ENCODE results near the gene PPP2R5C. TPM values are rescaled to one million over a fixed set of nuclear protein-coding genes. Genes with fewer than 3 reads are reported as not detected.

PPP2R5C gene
- total RNA-seq, 2 donors from 2014 or later, result 516 to 530 TPM

DNA sequence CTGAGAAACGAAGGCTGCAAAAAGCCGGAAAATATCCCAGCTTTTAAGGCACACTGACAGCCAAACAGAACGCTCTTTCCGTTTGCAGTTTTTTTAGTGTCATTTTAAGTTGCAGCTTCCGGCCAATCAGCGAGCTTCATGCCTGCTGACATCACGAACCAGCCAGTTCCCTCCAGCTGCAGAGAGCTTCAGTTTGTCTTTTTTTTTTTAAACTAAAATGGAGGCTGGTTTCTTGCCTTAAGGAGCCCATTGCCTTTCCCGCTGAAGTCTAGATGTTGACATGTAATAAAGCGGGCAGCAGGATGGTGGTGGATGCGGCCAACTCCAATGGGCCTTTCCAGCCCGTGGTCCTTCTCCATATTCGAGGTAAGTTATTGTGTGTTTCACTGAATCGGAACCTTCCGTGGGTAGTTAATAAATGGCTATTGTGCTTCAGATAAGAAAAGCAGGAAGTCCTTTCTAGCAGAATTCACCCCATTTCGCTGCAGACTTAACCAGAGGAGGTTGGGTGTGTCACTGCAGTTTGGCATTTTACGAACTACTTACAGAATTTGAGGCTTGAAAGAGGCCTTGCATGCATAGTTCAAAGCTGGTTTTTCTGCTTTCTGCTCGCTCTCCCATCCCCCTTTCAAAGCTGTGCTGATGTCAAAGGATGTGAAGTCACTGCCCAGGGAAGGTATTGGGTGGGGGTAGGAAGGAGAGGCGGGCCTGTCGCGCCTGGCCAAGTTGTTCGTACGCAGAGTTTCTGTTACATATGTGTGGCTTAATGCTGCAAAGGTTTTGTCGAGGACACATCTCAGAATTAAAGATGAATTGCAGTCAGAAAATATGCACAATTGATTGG lies 48.4 kb downstream of the PPP2R5C start:
- peak overlapping the region; percentile 98 for H3K27ac Mint-ChIP-seq

DNA sequence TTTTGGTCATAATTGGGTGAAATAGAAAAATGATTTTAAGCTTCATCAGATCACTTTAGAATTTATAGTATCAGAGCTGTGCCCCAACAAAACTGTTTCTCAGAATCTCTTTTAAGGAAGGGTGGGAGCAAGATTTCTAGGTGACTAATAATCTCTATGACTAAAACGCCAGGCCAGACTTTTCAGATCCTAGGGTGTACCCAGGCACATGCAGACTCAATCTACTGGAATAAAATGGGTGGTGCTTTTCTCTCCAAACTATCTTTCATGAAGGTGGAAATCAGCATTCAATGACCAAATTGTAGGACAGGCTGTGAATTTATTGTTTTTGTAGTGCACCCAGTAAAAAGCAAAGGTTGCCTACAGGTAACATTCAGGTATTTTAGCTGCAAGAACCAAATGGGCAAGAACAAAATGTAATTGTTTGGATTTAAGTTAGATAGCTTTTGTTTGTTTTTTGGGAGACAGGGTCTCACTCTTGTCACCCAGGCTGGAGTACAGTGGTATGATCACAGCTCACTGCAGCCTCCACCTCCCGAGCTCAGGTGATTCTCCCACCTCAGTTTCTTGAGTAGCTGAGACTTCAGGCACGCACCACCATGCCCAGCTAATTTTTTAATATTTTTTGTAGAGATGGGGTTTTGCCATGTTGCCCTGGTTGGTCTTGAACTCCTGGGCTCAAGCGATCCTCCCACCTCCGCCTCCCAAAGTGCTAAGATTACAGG lies 49.5 kb downstream of the PPP2R5C start:
- peak overlapping the region; percentile 98 for H3K27ac Mint-ChIP-seq
- H3K27me3 Mint-ChIP-seq, result no peaks in the 10 kb centered on the region
- H3K36me3 Mint-ChIP-seq (ENCODE audit: low read depth), result peaks cover 5% of the 10 kb centered on the region
- H3K9me3 ChIP-seq (ENCODE audit: control insufficient read depth, low read length, poor library complexity, severe bottlenecking), result no peaks in the 10 kb centered on the region
- ATAC-seq (no peak), DNase-seq (no peak)
- H3K4me3 Mint-ChIP-seq, result peak overlapping the region; percentile 93
- H3K4me1 Mint-ChIP-seq, result peaks cover 54% of the 10 kb centered on the region

More for the DNA sequence above, 48.4 kb downstream of the PPP2R5C start:
- H3K9me3 ChIP-seq (ENCODE audit: control insufficient read depth, low read length, poor library complexity, severe bottlenecking), result no peaks in the 10 kb centered on the region
- Mint-ChIP-seq H3K4me3 (peak overlapping the region; percentile 93), H3K4me1 (peaks cover 43% of the 10 kb centered on the region), H3K27me3 (no peaks in the 10 kb centered on the region), H3K36me3 (ENCODE audit: low read depth) (peaks cover 7% of the 10 kb centered on the region)
- ATAC-seq, result peak; percentile 86
- peak; percentile 60 to 76 (median 71) for DNase-seq

DNA sequence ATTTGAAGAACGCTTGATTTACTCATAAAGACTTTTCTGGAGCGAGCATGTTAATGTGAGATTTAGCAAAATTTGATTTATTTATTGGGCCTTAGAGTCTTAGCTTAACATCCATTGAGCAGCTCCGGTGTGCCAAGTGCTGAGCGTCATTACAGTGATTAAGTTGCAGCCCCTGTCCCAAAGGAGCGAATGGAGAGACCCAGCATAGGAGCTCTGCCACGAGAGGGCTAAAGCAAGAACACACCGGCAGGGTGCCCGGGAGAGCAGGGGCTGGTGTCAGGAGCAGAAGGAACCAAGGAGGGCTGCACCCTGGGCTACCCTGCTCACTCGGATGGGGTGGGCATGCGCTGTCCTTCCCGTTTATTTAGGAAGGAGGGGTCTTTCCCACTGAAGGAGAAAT lies 50.6 kb downstream of the PPP2R5C start:
- H3K27ac Mint-ChIP-seq, result peak overlapping the region; percentile 98
- ATAC-seq, result no peak
- H3K27me3 Mint-ChIP-seq, result no peaks in the 10 kb centered on the region
- no peaks in the 10 kb centered on the region for H3K9me3 ChIP-seq (ENCODE audit: control insufficient read depth, low read length, poor library complexity, severe bottlenecking)
- H3K4me3 Mint-ChIP-seq, result peak overlapping the region; percentile 93
- H3K36me3 Mint-ChIP-seq (ENCODE audit: low read depth), result peaks cover 8% of the 10 kb centered on the region
- DNase-seq, result no peak
- H3K4me1 Mint-ChIP-seq, result peaks cover 60% of the 10 kb centered on the region

DNA sequence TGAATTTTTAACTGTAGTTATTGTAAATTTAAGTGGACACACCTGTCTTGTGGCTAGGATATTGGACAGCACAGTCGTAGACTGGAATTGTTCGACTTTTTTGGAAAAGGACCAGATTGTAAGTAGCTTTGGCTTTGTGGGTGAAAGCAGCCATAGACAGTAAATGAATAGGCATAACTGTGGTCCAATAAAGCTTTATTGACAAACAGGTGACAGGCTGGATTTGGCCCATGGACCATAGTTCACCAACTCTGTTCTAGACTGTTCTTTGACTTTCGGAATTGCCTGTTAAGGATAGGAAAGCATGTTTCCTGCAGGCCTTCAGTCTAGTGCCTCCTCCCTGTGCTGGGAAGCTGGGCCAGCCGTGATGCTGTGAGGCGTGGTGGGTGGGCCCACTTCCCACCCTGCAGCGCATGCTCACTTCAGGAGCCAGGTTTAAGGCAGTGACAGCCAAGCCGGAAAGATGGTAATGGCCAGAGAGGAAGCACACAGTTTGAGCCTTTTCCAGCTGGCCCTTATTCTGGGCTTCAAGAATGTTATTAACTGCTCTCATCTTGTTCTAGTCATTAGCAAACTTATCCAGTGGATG lies 51.8 kb downstream of the PPP2R5C start:
- peak overlapping the region; percentile 93 for H3K4me3 Mint-ChIP-seq
- DNase-seq (no peak), ATAC-seq (no peak)
- no peaks in the 10 kb centered on the region for H3K9me3 ChIP-seq (ENCODE audit: control insufficient read depth, low read length, poor library complexity, severe bottlenecking)
- peaks cover 67% of the 10 kb centered on the region for H3K4me1 Mint-ChIP-seq
- H3K27ac Mint-ChIP-seq, result peak overlapping the region; percentile 98
- no peaks in the 10 kb centered on the region for H3K27me3 Mint-ChIP-seq
- H3K36me3 Mint-ChIP-seq (ENCODE audit: low read depth), result peaks cover 11% of the 10 kb centered on the region

DNA sequence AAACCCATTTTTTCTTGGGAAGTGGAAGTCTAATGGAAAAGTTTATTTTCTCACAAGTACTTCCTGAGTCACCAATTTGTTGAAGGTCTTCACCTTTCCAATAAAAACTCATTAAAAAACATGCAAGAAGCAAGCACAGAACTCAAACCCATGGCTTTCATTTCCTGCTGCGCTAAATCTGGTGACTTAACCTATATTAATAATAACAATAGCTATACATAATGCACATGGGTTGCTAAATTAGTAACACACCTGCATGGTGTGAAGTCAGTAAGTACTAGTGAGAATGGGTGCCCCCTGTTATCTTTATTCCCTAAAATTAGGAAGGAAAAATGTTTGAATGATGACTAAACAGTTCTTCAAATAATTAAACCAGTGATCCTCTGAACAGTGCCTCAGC lies 52.3 kb downstream of the PPP2R5C start:
- peaks cover 67% of the 10 kb centered on the region for H3K4me1 Mint-ChIP-seq
- peak overlapping the region; percentile 93 for H3K4me3 Mint-ChIP-seq
- H3K9me3 ChIP-seq (ENCODE audit: control insufficient read depth, low read length, poor library complexity, severe bottlenecking), result no peaks in the 10 kb centered on the region
- no peak for ATAC-seq
- DNase-seq, result no peak
- peaks cover 11% of the 10 kb centered on the region for H3K36me3 Mint-ChIP-seq (ENCODE audit: low read depth)
- H3K27me3 Mint-ChIP-seq, result no peaks in the 10 kb centered on the region
- peak overlapping the region; percentile 98 for H3K27ac Mint-ChIP-seq

DNA sequence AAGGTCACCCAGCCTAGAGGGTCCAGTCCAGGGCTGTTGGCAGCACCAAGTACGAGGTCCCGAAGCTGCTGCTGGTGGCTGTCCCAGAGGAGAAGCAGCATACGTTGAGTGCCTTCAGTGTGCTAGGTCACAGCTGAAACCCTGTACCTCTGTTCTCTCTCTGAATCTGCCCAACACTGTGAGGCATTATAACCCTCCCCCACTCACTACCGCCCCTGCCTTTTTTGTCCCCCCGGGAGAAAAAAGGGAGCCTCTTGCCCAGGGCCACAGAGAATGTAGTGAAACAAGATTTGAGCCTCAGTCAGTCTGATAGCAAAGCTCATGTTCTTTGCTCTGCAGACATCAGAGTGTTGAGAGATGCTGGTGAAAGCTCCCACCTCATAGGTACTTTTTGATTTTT lies 53.4 kb downstream of the PPP2R5C start:
- H3K9me3 ChIP-seq (ENCODE audit: control insufficient read depth, low read length, poor library complexity, severe bottlenecking), result no peaks in the 10 kb centered on the region
- Mint-ChIP-seq H3K27ac (peak overlapping the region; percentile 98), H3K4me1 (peaks cover 67% of the 10 kb centered on the region), H3K36me3 (ENCODE audit: low read depth) (peaks cover 11% of the 10 kb centered on the region), H3K4me3 (peak overlapping the region; percentile 93), H3K27me3 (no peaks in the 10 kb centered on the region)
- ATAC-seq (no peak), DNase-seq (no peak)

DNA sequence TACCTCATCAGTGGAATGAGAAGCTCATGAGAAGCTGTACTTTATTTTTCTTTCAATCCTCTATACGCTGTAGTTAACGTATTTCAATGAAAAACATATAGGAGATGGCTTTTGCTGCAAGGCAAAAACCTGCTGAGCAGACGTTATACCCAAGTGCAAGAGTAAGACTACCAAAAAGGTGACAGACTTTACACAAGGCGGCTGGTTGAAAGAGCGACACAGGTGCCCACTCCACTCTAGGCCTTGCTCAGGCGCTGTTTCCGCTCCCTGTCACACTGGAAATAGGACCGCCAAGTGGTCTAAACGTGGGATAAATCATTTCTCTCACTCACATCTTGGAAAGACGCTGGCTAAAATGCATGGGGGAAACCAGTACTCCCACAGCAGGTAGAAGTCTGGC lies 54.5 kb downstream of the PPP2R5C start:
- peaks cover 65% of the 10 kb centered on the region for H3K4me1 Mint-ChIP-seq
- ATAC-seq (no peak), DNase-seq (no peak)
- H3K9me3 ChIP-seq (ENCODE audit: control insufficient read depth, low read length, poor library complexity, severe bottlenecking), result no peaks in the 10 kb centered on the region
- H3K27me3 Mint-ChIP-seq, result no peaks in the 10 kb centered on the region
- peaks cover 8% of the 10 kb centered on the region for H3K36me3 Mint-ChIP-seq (ENCODE audit: low read depth)
- peak overlapping the region; percentile 93 for H3K4me3 Mint-ChIP-seq
- H3K27ac Mint-ChIP-seq, result peak overlapping the region; percentile 98

DNA sequence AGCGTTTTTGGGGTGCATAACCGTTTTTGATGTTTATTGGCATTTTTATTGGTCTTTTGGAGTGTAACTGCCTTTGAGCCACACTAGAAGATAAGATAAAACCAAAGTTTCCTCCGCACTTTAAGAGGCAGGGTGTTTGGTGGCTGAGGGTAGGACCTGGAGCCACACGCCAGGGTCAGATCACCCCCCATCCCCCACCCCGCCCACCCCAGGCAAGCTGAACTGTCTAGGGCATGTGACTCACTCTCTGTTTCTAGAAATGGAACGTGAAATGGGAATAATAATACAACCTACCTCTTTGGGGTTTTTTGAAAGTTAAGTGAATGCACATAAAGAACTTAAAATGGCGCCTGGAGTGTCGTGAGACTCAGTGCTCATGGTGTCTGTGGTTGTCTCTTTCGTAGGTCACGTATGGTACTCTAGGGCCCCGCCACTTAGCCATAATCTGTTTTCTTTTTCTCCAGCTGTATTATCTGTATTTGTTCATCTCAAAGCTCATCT lies 56.0 kb downstream of the PPP2R5C start:
- DNase-seq (no peak), ATAC-seq (peak; percentile 37)
- H3K9me3 ChIP-seq (ENCODE audit: control insufficient read depth, low read length, poor library complexity, severe bottlenecking), result no peaks in the 10 kb centered on the region
- Mint-ChIP-seq H3K4me3 (peak overlapping the region; percentile 83), H3K4me1 (peaks cover 66% of the 10 kb centered on the region), H3K36me3 (ENCODE audit: low read depth) (peaks cover 8% of the 10 kb centered on the region), H3K27me3 (no peaks in the 10 kb centered on the region), H3K27ac (peak overlapping the region; percentile 98)

DNA sequence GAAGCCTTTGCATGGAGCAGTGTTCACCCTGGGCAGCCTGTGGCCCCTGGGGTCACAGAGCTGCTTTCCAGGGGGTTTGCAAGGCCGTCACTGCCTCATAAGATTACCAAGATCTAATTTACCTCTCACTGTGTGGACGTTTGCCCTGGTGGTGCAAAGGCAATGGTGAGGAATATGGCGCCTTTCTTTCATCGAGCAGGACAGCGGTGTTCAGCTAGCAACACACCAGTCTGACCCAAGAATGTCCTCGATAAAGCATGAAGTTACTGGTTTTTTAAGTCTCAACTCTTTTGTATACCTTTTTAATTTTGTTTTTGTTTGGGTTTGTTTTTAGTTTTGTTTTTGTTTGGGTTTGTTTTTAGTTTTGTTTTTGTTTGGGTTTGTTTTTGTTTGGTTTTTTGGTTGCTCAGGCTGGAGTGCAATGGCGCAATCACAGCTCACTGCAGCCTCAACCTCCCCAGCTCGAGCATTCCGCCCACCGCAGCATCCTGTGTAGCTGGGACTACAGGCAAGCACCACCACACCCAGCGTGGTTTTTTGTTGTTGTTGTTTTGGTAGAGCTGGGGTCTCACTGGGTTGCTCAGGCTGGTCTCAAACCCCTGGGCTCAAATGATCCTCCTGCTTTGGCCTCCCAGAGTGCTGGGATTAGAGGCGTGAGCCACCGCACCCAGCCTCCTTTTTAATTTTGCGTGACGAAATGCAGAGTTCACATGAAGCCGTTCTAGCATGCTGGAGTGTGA lies 57.9 kb downstream of the PPP2R5C start:
- H3K9me3 ChIP-seq (ENCODE audit: control insufficient read depth, low read length, poor library complexity, severe bottlenecking), result no peaks in the 10 kb centered on the region
- H3K27me3 Mint-ChIP-seq, result no peaks in the 10 kb centered on the region
- H3K4me3 Mint-ChIP-seq, result peak overlapping the region; percentile 83
- H3K4me1 Mint-ChIP-seq, result peaks cover 65% of the 10 kb centered on the region
- ATAC-seq (peak; percentile 52), DNase-seq (peak; percentile 61 to 79 (median 72))
- H3K36me3 Mint-ChIP-seq (ENCODE audit: low read depth), result peaks cover 11% of the 10 kb centered on the region
- peak overlapping the region; percentile 98 for H3K27ac Mint-ChIP-seq

DNA sequence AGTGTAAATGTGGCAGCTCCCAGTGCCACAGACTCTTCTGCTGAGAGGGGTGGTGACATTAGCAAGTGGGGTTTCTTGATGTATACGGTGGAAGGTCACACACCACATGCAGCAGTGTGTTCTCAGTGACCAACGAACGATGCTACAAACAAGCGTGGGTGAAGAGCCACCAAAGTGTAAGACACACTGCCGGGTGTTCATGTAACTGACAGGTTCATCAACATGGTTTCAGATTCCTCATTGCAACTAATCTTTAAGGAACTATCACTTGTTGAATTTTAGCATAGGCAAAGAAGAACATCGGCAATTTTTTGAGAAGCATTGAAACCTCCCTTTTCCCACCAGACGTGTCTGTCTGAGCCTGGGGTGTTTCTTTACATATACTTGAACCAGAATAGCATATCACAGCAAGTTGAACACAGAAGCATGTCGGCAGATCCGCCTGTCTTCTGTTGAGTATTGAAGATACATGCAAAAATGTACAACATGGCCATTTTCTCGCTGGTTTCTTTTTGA lies 58.8 kb downstream of the PPP2R5C start:
- no peaks in the 10 kb centered on the region for H3K9me3 ChIP-seq (ENCODE audit: control insufficient read depth, low read length, poor library complexity, severe bottlenecking)
- no peak for ATAC-seq
- Mint-ChIP-seq H3K4me1 (peaks cover 65% of the 10 kb centered on the region), H3K27ac (peak overlapping the region; percentile 98), H3K4me3 (peak overlapping the region; percentile 83), H3K27me3 (no peaks in the 10 kb centered on the region), H3K36me3 (ENCODE audit: low read depth) (peaks cover 17% of the 10 kb centered on the region)
- DNase-seq, result no peak

DNA sequence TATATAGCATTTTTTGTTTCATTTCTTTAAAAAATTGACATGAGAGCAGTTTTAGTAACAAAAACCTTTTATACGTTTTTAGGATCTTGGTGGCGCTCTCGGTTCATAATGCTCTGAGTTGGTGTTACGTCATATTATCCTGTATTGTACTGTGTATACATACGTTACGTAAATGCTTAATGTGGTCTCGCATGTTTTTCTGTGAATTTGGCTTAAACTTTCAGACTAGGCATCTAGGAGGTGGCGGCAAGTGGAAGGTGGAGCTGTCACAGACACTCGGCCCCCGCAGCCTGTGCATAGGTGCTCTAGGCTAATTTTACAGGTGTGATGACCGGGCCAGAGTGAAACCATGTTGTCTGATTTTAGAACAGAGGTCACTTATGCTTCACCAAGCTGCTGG lies 60.0 kb downstream of the PPP2R5C start:
- H3K9me3 ChIP-seq (ENCODE audit: control insufficient read depth, low read length, poor library complexity, severe bottlenecking), result no peaks in the 10 kb centered on the region
- DNase-seq (peak in 2 of 3 donors; percentile 49 to 64), ATAC-seq (peak; percentile 27)
- peaks cover 16% of the 10 kb centered on the region for H3K36me3 Mint-ChIP-seq (ENCODE audit: low read depth)
- peak overlapping the region; percentile 90 for H3K4me3 Mint-ChIP-seq
- H3K27me3 Mint-ChIP-seq, result no peaks in the 10 kb centered on the region
- H3K27ac Mint-ChIP-seq, result peak overlapping the region; percentile 98
- peaks cover 64% of the 10 kb centered on the region for H3K4me1 Mint-ChIP-seq

DNA sequence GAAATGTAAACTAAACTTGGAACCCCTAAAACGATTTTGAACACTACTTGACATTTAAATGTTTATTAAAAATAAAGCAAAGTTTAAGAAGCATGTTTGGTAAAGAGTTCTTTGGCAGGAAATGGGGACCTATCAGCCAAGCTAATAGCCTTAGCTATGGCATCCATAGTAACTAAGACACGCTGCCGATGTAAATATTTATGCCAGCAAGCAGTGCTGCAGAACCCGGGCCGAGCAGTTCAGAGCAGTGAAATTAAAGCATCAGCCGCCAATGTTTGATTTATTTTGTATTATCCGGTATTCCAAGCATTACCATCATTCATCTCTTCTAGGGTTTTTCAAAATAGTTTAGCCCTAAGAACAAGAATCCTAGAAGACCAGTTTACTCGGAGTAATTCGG lies 61.6 kb downstream of the PPP2R5C start:
- H3K27ac Mint-ChIP-seq, result peak overlapping the region; percentile 98
- no peaks in the 10 kb centered on the region for H3K9me3 ChIP-seq (ENCODE audit: control insufficient read depth, low read length, poor library complexity, severe bottlenecking)
- H3K36me3 Mint-ChIP-seq (ENCODE audit: low read depth), result peaks cover 15% of the 10 kb centered on the region
- peak overlapping the region; percentile 90 for H3K4me3 Mint-ChIP-seq
- DNase-seq, result peak in 1 of 3 donors; percentile 45
- peaks cover 69% of the 10 kb centered on the region for H3K4me1 Mint-ChIP-seq
- no peaks in the 10 kb centered on the region for H3K27me3 Mint-ChIP-seq
- ATAC-seq, result peak; percentile 29

All from T-helper 17 cell (primary cell).